Measurements from ENCODE around the gene TNFRSF1B. TPM values are rescaled to one million over a fixed set of nuclear protein-coding genes. Genes with fewer than 3 reads are reported as not detected.

Gene TNFRSF1B
- total and polyA plus RNA-seq, 2 experiments from 2014 or later = 0.91 to 4.1 TPM

DNA sequence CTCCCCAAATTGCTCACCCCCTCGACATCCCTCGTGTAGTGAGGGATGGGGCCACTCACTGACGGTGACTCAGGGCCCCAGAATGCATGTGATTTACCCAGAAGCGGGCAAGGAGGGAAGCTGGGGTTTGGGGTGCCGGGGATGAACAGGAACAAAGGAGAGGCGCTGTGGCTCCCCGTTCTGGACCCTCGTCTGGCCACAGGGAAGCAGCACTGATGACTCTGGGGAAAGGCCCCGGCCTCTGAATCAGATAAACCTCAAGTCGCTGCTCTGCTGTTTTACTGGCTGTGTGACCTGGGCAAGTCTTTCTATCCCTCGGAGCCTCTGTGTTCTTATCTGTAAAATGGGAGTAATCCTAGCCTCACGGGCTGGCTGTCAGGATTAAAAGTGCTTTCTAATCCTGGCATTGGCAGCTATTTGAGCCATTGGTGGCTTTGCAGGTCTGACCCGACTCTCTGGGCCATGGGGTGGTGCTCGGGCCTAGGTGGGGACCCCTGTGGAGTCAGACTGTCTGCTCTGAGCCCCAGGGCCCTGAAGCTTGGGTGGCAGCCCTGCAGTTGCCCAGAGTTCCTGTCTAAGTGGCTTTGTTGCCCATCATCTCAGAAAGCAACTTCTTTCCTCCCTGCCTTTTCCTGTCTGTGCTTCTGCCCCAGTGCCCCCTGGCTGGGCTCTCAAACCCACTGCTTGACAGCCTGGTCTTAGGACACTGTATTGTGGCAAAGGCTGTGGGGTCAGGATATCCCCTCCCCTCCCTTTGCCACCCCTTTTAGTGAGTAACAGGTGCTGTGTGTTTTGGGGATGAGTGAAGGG lies 5.5 kb downstream of the TNFRSF1B start:
- no peaks in the 10 kb centered on the region for H3K9me3 Mint-ChIP-seq
- Histone ChIP-seq H3K9me2 (ENCODE audit: insufficient read depth) (no peaks in the 10 kb centered on the region), H4K20me1 (replicated peaks; ENCODE audit: insufficient read depth) (no peaks in the 10 kb centered on the region), H3F3A (replicated peaks; ENCODE audit: low read depth) (no peaks in the 10 kb centered on the region), H3K4me1 (ENCODE audit: insufficient read depth) (no peaks in the 10 kb centered on the region; the same call in 1 of the 2 replicates), H3K4me2 (no peak overlapping the region), H3K4me3 (no peak overlapping the region), H2AFZ (no peak overlapping the region), H3K36me3 (ENCODE audit: insufficient read depth) (no peaks in the 10 kb centered on the region; the same call in 1 of the 2 replicates), H3K27me3 (ENCODE audit: insufficient read depth) (peaks cover 19% of the 10 kb centered on the region), H3K27ac (ENCODE audit: low read depth) (no peak overlapping the region), H3K79me2 (replicated peaks; ENCODE audit: insufficient read depth) (no peaks in the 10 kb centered on the region)
- no peak overlapping the region for H3K27ac Mint-ChIP-seq
- ATAC-seq (no peak), DNase-seq (ENCODE audit: low spot score) (no peak)
- no peak for TF ChIP-seq ZNF331 (CRISPR knock-in tag; IDR thresholded peaks at IDR 0.05; ENCODE audit: low read depth)
- no peak for TF ChIP-seq NANOG (IDR thresholded peaks at IDR 0.05; ENCODE audit: borderline replicate concordance)
- TF ChIP-seq, protein P1, sequence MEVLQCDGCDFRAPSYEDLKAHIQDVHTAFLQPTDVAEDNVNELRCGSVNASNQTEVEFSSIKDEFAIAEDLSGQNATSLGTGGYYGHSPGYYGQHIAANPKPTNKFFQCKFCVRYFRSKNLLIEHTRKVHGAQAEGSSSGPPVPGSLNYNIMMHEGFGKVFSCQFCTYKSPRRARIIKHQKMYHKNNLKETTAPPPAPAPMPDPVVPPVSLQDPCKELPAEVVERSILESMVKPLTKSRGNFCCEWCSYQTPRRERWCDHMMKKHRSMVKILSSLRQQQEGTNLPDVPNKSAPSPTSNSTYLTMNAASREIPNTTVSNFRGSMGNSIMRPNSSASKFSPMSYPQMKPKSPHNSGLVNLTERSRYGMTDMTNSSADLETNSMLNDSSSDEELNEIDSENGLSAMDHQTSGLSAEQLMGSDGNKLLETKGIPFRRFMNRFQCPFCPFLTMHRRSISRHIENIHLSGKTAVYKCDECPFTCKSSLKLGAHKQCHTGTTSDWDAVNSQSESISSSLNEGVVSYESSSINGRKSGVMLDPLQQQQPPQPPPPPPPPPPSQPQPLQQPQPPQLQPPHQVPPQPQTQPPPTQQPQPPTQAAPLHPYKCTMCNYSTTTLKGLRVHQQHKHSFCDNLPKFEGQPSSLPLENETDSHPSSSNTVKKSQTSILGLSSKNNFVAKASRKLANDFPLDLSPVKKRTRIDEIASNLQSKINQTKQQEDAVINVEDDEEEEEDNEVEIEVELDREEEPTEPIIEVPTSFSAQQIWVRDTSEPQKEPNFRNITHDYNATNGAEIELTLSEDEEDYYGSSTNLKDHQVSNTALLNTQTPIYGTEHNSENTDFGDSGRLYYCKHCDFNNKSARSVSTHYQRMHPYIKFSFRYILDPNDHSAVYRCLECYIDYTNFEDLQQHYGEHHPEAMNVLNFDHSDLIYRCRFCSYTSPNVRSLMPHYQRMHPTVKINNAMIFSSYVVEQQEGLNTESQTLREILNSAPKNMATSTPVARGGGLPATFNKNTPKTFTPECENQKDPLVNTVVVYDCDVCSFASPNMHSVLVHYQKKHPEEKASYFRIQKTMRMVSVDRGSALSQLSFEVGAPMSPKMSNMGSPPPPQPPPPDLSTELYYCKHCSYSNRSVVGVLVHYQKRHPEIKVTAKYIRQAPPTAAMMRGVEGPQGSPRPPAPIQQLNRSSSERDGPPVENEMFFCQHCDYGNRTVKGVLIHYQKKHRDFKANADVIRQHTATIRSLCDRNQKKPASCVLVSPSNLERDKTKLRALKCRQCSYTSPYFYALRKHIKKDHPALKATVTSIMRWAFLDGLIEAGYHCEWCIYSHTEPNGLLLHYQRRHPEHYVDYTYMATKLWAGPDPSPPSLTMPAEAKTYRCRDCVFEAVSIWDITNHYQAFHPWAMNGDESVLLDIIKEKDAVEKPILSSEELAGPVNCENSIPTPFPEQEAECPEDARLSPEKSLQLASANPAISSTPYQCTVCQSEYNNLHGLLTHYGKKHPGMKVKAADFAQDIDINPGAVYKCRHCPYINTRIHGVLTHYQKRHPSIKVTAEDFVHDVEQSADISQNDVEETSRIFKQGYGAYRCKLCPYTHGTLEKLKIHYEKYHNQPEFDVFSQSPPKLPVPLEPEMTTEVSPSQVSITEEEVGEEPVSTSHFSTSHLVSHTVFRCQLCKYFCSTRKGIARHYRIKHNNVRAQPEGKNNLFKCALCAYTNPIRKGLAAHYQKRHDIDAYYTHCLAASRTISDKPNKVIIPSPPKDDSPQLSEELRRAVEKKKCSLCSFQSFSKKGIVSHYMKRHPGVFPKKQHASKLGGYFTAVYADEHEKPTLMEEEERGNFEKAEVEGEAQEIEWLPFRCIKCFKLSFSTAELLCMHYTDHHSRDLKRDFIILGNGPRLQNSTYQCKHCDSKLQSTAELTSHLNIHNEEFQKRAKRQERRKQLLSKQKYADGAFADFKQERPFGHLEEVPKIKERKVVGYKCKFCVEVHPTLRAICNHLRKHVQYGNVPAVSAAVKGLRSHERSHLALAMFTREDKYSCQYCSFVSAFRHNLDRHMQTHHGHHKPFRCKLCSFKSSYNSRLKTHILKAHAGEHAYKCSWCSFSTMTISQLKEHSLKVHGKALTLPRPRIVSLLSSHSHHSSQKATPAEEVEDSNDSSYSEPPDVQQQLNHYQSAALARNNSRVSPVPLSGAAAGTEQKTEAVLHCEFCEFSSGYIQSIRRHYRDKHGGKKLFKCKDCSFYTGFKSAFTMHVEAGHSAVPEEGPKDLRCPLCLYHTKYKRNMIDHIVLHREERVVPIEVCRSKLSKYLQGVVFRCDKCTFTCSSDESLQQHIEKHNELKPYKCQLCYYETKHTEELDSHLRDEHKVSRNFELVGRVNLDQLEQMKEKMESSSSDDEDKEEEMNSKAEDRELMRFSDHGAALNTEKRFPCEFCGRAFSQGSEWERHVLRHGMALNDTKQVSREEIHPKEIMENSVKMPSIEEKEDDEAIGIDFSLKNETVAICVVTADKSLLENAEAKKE (CRISPR knock-in tag; IDR thresholded peaks at IDR 0.05) = no peak
- no peak for TF ChIP-seq REST (IDR thresholded peaks at IDR 0.05; ENCODE audit: unreplicated experiment)
- TF ChIP-seq EZH2phosphoT487 (IDR thresholded peaks at IDR 0.05; ENCODE audit: unreplicated experiment) = no peak
- no peak for TF ChIP-seq ZNF114 (CRISPR knock-in tag; IDR thresholded peaks at IDR 0.05)
- TF ChIP-seq STAT1 (IDR thresholded peaks at IDR 0.05; ENCODE audit: unreplicated experiment) = no peak
- no peak for TF ChIP-seq CREB1 (CRISPR knock-in tag; IDR thresholded peaks at IDR 0.05; ENCODE audit: low read depth)
- no peak for TF ChIP-seq CTCF (conservative IDR thresholded peaks at IDR 0.05; ENCODE audit: low read depth in 2 of 2)
- no peak for TF ChIP-seq ETS1 (IDR thresholded peaks at IDR 0.05)
- TF ChIP-seq POLR2AphosphoS5 (IDR thresholded peaks at IDR 0.05; ENCODE audit: low read depth) = no peak
- TF ChIP-seq EZH2 (IDR thresholded peaks at IDR 0.05; ENCODE audit: low read depth, unreplicated experiment) = no peak
- TF ChIP-seq JUNB (IDR thresholded peaks at IDR 0.05; ENCODE audit: unreplicated experiment) = no peak
- H3K4me1 Mint-ChIP-seq = peaks cover 20% of the 10 kb centered on the region; the same call in 2 of the 3 replicates
- no peak overlapping the region for H3K4me3 Mint-ChIP-seq
- H3K27me3 Mint-ChIP-seq (ENCODE audit: insufficient read depth, low read depth, poor library complexity) = peaks cover 18% of the 10 kb centered on the region
- no peaks in the 10 kb centered on the region; the same call in 2 of the 3 replicates for H3K36me3 Mint-ChIP-seq (ENCODE audit: low read depth)

Measured in GM23338 (cell line).